ENCODE results near the gene ABHD17A.

ABHD17A gene

DNA sequence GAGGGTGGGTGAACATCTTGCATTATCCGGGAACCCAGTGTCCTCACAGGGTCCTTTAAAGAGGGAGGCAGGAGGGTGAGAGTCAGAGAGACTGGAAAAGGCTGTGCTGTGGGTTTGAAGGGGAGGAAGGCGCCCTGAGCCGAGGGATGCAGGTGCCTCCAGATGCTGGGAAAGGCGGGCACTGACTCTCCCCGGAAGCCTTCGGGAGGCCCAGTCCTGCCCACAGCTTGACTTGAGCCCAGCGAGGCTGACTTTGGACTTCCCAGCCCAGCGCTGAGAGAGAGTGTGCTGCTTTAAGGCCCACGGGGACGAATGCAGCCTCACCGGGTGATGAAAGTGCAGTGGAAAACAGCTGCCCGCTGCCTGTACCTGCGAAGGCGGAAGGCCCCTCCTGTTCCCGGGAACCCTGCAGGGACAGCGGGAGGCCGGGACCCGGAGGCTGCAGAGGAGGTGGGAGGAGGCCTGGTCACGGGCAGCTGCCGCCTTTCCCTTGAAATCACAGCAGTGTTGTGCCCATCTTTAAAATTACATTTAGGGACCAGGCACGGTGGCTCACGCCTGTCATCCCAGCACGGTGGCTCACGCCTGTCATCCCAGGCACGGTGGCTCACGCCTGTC lies 53.1 kb downstream of the ABHD17A start:
- no peak for DNase-seq

DNA sequence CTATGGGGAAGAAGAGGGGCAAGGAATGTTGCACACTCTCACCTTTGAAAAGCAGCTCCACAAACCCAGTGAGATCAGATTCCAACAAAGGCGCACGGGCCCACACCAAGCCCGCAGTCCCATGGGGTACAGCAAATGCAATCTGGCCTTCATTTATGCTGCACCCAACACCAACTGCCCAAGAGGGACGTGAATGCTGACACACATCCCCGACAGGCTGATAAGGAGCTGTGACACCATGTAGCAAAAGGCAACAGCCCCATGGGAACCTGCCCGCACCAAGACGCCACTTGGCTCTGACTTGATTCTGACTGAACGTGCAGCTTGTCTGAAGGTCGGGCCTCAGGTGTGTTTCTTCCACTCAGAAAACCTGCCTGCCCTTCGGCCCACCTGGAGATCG lies 54.3 kb downstream of the ABHD17A start:
- DNase-seq: no peak

DNA sequence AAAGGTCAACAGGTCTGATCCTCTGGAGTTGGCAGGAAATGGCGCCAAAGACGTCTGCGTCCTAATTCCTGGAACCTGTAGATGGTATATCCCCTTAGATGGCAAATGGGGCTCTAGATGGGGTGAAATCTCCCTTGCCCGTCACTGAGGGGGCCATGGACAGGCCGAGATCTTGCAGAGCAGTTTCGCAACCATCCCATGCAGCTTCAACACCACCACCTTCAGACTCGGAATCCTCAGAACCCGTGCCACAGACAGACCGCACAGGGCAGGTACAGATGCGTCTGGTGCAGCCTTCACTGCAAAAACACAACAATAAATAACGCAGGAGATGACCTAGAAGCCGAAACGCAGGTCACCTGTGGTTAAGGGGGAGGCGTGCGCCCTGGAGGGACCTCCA lies 54.7 kb downstream of the ABHD17A start:
- no peak for DNase-seq

DNA sequence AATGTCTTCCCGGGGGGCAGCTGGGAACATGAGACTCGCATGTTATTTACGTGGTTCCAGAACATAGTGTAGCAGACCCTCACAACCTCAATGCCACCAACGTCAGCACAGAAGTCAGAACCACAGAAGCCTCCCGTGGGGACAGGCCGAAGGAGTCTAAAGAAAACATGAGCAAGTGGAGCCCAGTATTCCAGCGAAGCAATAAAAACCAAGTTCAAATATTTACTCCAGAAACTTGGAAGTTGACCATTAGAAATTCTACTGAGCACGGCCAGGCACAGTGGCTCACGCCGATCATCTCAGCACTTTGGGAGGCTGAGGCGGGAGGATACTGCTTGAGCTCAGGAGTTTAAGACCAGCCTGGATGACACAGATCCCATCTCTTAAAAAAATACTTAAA lies 55.3 kb downstream of the ABHD17A start:
- no peak for DNase-seq

DNA sequence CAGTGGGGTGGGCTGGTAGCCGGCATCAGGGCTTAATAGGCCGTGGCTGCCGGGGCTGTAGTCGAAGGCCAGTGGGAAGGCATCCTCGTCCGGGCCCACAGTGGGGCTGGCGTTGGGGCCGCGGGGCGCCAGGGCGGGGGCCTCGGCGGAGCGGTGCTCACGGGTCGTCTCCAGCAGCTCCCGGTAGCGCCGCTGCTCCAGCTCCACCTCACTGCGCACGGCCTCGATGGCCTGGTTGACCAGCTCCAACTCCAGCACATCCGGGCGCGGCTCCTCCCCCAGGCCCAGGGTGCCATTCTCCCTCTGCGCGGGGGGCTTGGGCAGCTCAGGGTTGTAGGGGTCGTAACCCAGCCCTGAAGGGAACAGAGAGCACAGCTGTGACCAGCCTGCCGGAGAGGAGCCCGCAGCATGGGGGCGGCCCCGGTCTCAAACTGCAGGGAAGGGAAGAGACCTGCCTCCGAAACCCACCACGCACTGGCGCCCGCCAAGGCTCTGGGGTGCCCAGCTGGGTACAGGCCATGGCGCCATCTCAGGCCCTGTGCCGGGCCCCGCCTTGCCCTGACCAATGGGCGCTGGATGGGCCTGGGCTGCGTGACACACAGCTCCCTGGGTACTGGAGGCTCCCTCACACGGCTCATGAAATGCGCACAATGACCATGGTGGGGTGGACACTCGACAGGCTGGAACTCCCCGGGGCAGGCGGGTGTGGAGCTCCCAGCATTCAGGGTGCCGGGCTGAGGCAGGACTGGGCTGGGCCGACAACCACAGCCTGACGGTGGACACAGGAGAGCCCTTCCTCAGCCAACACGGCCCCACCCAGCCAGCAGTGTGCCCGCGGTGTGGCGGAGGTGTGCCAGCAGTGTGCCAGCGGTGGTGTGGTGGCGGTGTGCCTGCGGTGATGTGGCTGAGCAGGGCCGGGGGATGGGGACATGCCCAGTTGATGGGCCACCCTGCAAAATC lies 56.7 kb downstream of the ABHD17A start:
- no peak for DNase-seq

DNA sequence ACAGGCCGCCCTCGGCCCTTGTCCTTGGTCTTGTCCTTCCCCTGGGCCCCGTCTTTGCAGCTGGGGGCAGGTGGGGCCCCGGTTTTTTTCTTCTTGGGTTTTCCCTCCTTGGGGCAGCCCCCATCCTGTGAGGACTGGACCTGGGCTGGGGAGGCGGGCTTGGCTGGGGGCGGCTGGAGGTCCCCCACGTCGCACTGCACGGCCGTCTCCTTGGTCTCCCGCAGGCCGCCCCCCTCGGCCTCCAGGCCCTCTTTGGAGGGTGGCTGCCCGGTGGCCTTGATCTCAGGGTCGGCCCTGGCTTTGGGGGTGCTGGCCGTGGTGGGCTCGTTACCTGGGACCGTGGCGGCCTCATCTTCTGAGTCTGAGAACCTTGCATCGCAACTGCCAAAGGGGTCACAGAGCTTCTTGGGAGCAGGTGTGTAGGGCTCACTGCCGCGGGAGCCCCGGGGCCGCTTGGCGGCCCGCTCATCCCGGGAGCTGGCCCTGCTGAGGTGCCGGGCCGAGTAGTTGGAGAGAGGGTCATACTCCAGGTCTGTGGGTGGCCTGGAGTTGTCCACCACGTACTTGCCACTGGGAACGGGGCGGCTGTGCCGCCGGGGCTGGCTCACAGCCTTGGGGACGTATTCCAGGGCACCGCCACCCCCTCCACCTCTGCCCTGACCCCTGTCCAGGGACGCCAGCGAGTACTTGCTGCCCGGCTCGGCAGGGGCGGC lies 57.6 kb downstream of the ABHD17A start:
- DNase-seq: no peak
